GM10266 (cell line): Measurements from ENCODE around the gene CDC23.

Source experiments
- DNase-seq: peaks from one replicate; pipeline ENCODE4 v3.0.0; 2012; ENCODE audit errors: extremely low spot score
- CTCF ChIP-seq: IDR thresholded peaks from 2 replicates; pipeline ENCODE4 v1.5.1; 2012; ENCODE audit warnings: mild to moderate bottlenecking, low read depth; ENCODE audit not compliant: control insufficient read depth, insufficient read depth; ENCODE audit errors: missing control alignments

CDC23 gene

GRCh38 chr5:138230981-138231589 lies 18.0 kb upstream of the CDC23 start:
- TF ChIP-seq CTCF: no peak
- DNase-seq: no peak

- no peak for DNase-seq
- no peak for TF ChIP-seq CTCF
These were observed 17.1 kb upstream of the CDC23 start for GRCh38 chr5:138230261-138230660.

- DNase-seq: no peak
- no peak for TF ChIP-seq CTCF
These were observed 16.3 kb upstream of the CDC23 start for GRCh38 chr5:138229387-138229786.

- no peak for TF ChIP-seq CTCF
- DNase-seq: no peak
These were observed 13.8 kb upstream of the CDC23 start for GRCh38 chr5:138226910-138227309.

- no peak for TF ChIP-seq CTCF
- DNase-seq: no peak
These were observed 11.6 kb upstream of the CDC23 start for GRCh38 chr5:138224712-138225111.

- no peak for DNase-seq
- TF ChIP-seq CTCF: no peak
These were observed 10.4 kb upstream of the CDC23 start for GRCh38 chr5:138223532-138223931.

- no peak for TF ChIP-seq CTCF
- DNase-seq: no peak
These were observed 3.7 kb upstream of the CDC23 start for GRCh38 chr5:138216799-138217198.
